ENCODE results near the gene SLC22A1. TPM values are rescaled to one million over a fixed set of nuclear protein-coding genes. Genes with fewer than 3 reads are reported as not detected.
"Not testable (repeated sequence)": the region's sequence is repeated elsewhere in the genome, so short reads cannot be mapped to it uniquely, and the experiment has no call there.

SLC22A1 gene
- total RNA-seq, 1 donor from 2014 or later, result 2.2 TPM

GRCh38 chr6:160106701-160107100 is 14.9 kb upstream of the SLC22A1 start:
- no peak for TF ChIP-seq CTCF (IDR thresholded peaks at IDR 0.05; ENCODE audit: partially characterized antibody, unreplicated experiment)
- H3K27me3 Mint-ChIP-seq (ENCODE audit: unreplicated experiment), result peaks cover 7% of the 10 kb centered on the region
- no peak overlapping the region for H3K4me3 Mint-ChIP-seq (ENCODE audit: unreplicated experiment)
- peaks cover 7% of the 10 kb centered on the region for H3K9me3 Mint-ChIP-seq (ENCODE audit: unreplicated experiment)
- no peak for DNase-seq
- H3K36me3 Mint-ChIP-seq (ENCODE audit: unreplicated experiment), result no peaks in the 10 kb centered on the region
- H3K4me1 Mint-ChIP-seq (ENCODE audit: low read depth, unreplicated experiment), result no peaks in the 10 kb centered on the region
- H3K27ac Mint-ChIP-seq (ENCODE audit: unreplicated experiment), result no peak overlapping the region

GRCh38 chr6:160108077-160108476 is 13.5 kb upstream of the SLC22A1 start:
- Mint-ChIP-seq H3K4me1 (ENCODE audit: low read depth, unreplicated experiment) (no peaks in the 10 kb centered on the region), H3K36me3 (ENCODE audit: unreplicated experiment) (no peaks in the 10 kb centered on the region), H3K27ac (ENCODE audit: unreplicated experiment) (no peak overlapping the region), H3K9me3 (ENCODE audit: unreplicated experiment) (peaks cover 7% of the 10 kb centered on the region), H3K27me3 (ENCODE audit: unreplicated experiment) (peaks cover 7% of the 10 kb centered on the region), H3K4me3 (ENCODE audit: unreplicated experiment) (no peak overlapping the region)
- TF ChIP-seq CTCF (IDR thresholded peaks at IDR 0.05; ENCODE audit: partially characterized antibody, unreplicated experiment), result no peak
- DNase-seq, result no peak

GRCh38 chr6:160110586-160111123 is 11.0 kb upstream of the SLC22A1 start:
- Mint-ChIP-seq H3K9me3 (ENCODE audit: unreplicated experiment) (no peaks in the 10 kb centered on the region), H3K4me3 (ENCODE audit: unreplicated experiment) (no peak overlapping the region), H3K36me3 (ENCODE audit: unreplicated experiment) (no peaks in the 10 kb centered on the region), H3K27ac (ENCODE audit: unreplicated experiment) (no peak overlapping the region), H3K27me3 (ENCODE audit: unreplicated experiment) (peaks cover 9% of the 10 kb centered on the region), H3K4me1 (ENCODE audit: low read depth, unreplicated experiment) (no peaks in the 10 kb centered on the region)
- no peak for TF ChIP-seq CTCF (IDR thresholded peaks at IDR 0.05; ENCODE audit: partially characterized antibody, unreplicated experiment)
- no peak for DNase-seq

- Mint-ChIP-seq H3K4me3 (ENCODE audit: unreplicated experiment) (no peak overlapping the region), H3K27ac (ENCODE audit: unreplicated experiment) (no peak overlapping the region), H3K9me3 (ENCODE audit: unreplicated experiment) (no peaks in the 10 kb centered on the region), H3K36me3 (ENCODE audit: unreplicated experiment) (no peaks in the 10 kb centered on the region), H3K4me1 (ENCODE audit: low read depth, unreplicated experiment) (no peaks in the 10 kb centered on the region), H3K27me3 (ENCODE audit: unreplicated experiment) (peaks cover 11% of the 10 kb centered on the region)
- DNase-seq, result no peak
- TF ChIP-seq CTCF (IDR thresholded peaks at IDR 0.05; ENCODE audit: partially characterized antibody, unreplicated experiment), result no peak
These were observed 9.8 kb upstream of the SLC22A1 start for GRCh38 chr6:160111806-160112205.

- Mint-ChIP-seq H3K27ac (ENCODE audit: unreplicated experiment) (no peak overlapping the region), H3K9me3 (ENCODE audit: unreplicated experiment) (peaks cover under 1% of the 10 kb centered on the region), H3K27me3 (ENCODE audit: unreplicated experiment) (peaks cover 11% of the 10 kb centered on the region), H3K4me3 (ENCODE audit: unreplicated experiment) (no peak overlapping the region), H3K36me3 (ENCODE audit: unreplicated experiment) (peaks cover 3% of the 10 kb centered on the region), H3K4me1 (ENCODE audit: low read depth, unreplicated experiment) (no peaks in the 10 kb centered on the region)
- no peak for DNase-seq
- no peak for TF ChIP-seq CTCF (IDR thresholded peaks at IDR 0.05; ENCODE audit: partially characterized antibody, unreplicated experiment)
These were observed 8.9 kb upstream of the SLC22A1 start for GRCh38 chr6:160112628-160113299.

- H3K4me1 Mint-ChIP-seq (ENCODE audit: low read depth, unreplicated experiment); H3K27ac Mint-ChIP-seq (ENCODE audit: unreplicated experiment); DNase-seq; H3K9me3 Mint-ChIP-seq (ENCODE audit: unreplicated experiment); H3K4me3 Mint-ChIP-seq (ENCODE audit: unreplicated experiment); H3K27me3 Mint-ChIP-seq (ENCODE audit: unreplicated experiment); H3K36me3 Mint-ChIP-seq (ENCODE audit: unreplicated experiment): not testable (repeated sequence)
These were observed 7.1 kb upstream of the SLC22A1 start for GRCh38 chr6:160114536-160114935.
